ENCODE data around the gene RPTN. TPM values are rescaled to one million over a fixed set of nuclear protein-coding genes. Genes with fewer than 3 reads are reported as not detected.

The RPTN gene
- polyA plus RNA-seq, 2 donors: 0.20 to 1.3 TPM

- no peak overlapping the region for H3K27ac ChIP-seq (ENCODE audit: low read depth in 2 of 2, low read length in 1 of 2)
- peaks cover 0 to 32% of the 10 kb centered on the region in 2 donors for H3K27me3 ChIP-seq (ENCODE audit: control insufficient read depth in 1 of 2, insufficient read depth in 2 of 2, low read length in 2 of 2)
- no peaks in the 10 kb centered on the region for H3K36me3 ChIP-seq (ENCODE audit: control insufficient read depth in 2 of 2, insufficient read depth in 2 of 2, low read length in 1 of 2)
- H3K4me3 ChIP-seq (ENCODE audit: low read depth in 1 of 2, low read length in 2 of 2): peak overlapping the region; percentile 19 to 57
- peaks cover 12 to 26% of the 10 kb centered on the region in 2 donors for H3K9me3 ChIP-seq (ENCODE audit: control insufficient read depth in 2 of 2, insufficient read depth in 1 of 2, low read depth in 1 of 2, low read length in 1 of 2)
- 15% methylated on average over 67 of the region's 67 CpGs for WGBS, 2 donors
- H3K4me1 ChIP-seq (ENCODE audit: control insufficient read depth in 2 of 2, insufficient read depth in 2 of 2, low read length in 1 of 2): peaks cover 17 to 32% of the 10 kb centered on the region in 2 donors
Observed at GRCh38 chr1:152107984-152108881, 50.8 kb downstream of the RPTN start.

- 22 to 32% methylated on average over 40 to 41 of the region's 41 CpGs for WGBS, 2 donors
- H3K4me1 ChIP-seq (ENCODE audit: control insufficient read depth in 2 of 2, insufficient read depth in 2 of 2, low read length in 1 of 2): peaks cover 14 to 27% of the 10 kb centered on the region in 2 donors
Observed at GRCh38 chr1:152107031-152107983, 51.7 kb downstream of the RPTN start.

GRCh38 chr1:152104854-152105253 lies 54.2 kb downstream of the RPTN start:
- H3K27ac ChIP-seq (ENCODE audit: low read depth in 2 of 2, low read length in 1 of 2): no peak overlapping the region
- H3K27me3 ChIP-seq (ENCODE audit: control insufficient read depth in 1 of 2, insufficient read depth in 2 of 2, low read length in 2 of 2): peaks cover 5 to 24% of the 10 kb centered on the region in 2 donors
- H3K4me3 ChIP-seq (ENCODE audit: low read depth in 1 of 2, low read length in 2 of 2): no peak overlapping the region
- H3K36me3 ChIP-seq (ENCODE audit: control insufficient read depth in 2 of 2, insufficient read depth in 2 of 2, low read length in 1 of 2): no peaks in the 10 kb centered on the region
- H3K4me1 ChIP-seq (ENCODE audit: control insufficient read depth in 2 of 2, insufficient read depth in 2 of 2, low read length in 1 of 2): peaks cover 0 to 7% of the 10 kb centered on the region in 2 donors
- peaks cover 12 to 21% of the 10 kb centered on the region in 2 donors for H3K9me3 ChIP-seq (ENCODE audit: control insufficient read depth in 2 of 2, insufficient read depth in 1 of 2, low read depth in 1 of 2, low read length in 1 of 2)
- WGBS, 2 donors: 23 to 36% methylated on average over 2 of the region's 2 CpGs

More at GRCh38 chr1:152107031-152107983, 51.7 kb downstream of the RPTN start:
- no peak overlapping the region for H3K27ac ChIP-seq (ENCODE audit: low read depth in 2 of 2, low read length in 1 of 2)
- H3K9me3 ChIP-seq (ENCODE audit: control insufficient read depth in 2 of 2, insufficient read depth in 1 of 2, low read depth in 1 of 2, low read length in 1 of 2): peaks cover 12 to 26% of the 10 kb centered on the region in 2 donors
- no peaks in the 10 kb centered on the region for H3K36me3 ChIP-seq (ENCODE audit: control insufficient read depth in 2 of 2, insufficient read depth in 2 of 2, low read length in 1 of 2)
- H3K27me3 ChIP-seq (ENCODE audit: control insufficient read depth in 1 of 2, insufficient read depth in 2 of 2, low read length in 2 of 2): peaks cover 0 to 28% of the 10 kb centered on the region in 2 donors
- H3K4me3 ChIP-seq (ENCODE audit: low read depth in 1 of 2, low read length in 2 of 2): peak overlapping the region; percentile 11 to 57

Other genes with a start within 250 kb of the RPTN start
- 1 to 10 TPM; 5.5 to 7.2 TPM for gene THEM4, start 249.7 kb downstream of the RPTN start, polyA plus RNA-seq
- gene S100A10, start 165.4 kb downstream of the RPTN start, polyA plus RNA-seq: 1,000 to 10,000 TPM; 1,247 to 2,455 TPM
- gene S100A11, start 122.2 kb downstream of the RPTN start, polyA plus RNA-seq: over 10,000 TPM in 1 of 2 donors, 1,000 to 10,000 TPM in 1; 5,583 to 11,944 TPM
- gene TCHHL1, start 70.2 kb downstream of the RPTN start, polyA plus RNA-seq: not detected
- under 1 TPM; 0.13 to 0.33 TPM for gene TCHH, start 43.8 kb downstream of the RPTN start, polyA plus RNA-seq
- gene HRNR, start 65.0 kb upstream of the RPTN start, polyA plus RNA-seq: under 1 TPM; 0.01 to 0.08 TPM
- 10 to 100 TPM in 1 of 2 donors, 1 to 10 TPM in 1; 1.8 to 34.7 TPM for gene FLG, start 166.0 kb upstream of the RPTN start, polyA plus RNA-seq
- gene FLG2, start 200.8 kb upstream of the RPTN start, polyA plus RNA-seq: under 1 TPM; 0.04 to 0.10 TPM